Breast epithelium (tissue), 3 donors: Measurements from ENCODE around the gene CPSF3.

ENCODE experiments used
- POLR2A ChIP-seq: fragments of 450-650 bp; IDR thresholded peaks from one replicate; pipeline ENCODE4 v1.6.1; 2016; ENCODE audit warnings: antibody characterized with exemption, mild to moderate bottlenecking, moderate library complexity
- POLR2AphosphoS5 ChIP-seq, 3 donors: sonication (generic); formaldehyde crosslinking; IDR thresholded peaks; one replicate each; pipeline ENCODE4 v1.6.1; 2017; ENCODE audit warnings: antibody characterized with exemption in 3 of 3
- TF ChIP-seq, protein P1 (sequence below), 3 donors: fragments of 450-650 bp; IDR thresholded peaks; one replicate each; pipeline ENCODE4 v1.5.1; 2016 to 2017; ENCODE audit warnings: antibody characterized with exemption in 3 of 3, mild to moderate bottlenecking in 3 of 3, moderate library complexity in 3 of 3

DNA sequence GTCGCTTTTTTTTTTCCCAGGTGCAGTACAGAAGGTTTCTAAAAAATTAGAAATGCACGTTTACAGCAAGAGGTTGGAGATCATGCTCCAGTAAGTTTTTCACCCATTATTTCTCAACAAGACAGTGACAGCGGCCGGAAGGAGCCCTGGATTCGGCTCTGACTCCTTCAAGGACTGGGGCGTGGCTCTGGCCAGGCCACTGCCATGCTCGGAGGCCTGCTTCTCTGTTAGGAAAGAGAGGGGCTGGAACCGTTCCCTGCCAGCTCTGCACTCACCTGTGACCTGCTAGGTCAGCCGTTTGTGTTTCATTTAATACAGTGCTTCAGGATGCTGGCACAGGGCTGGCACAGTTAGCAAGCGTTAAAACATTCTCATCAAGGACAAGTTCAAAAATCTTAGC lies 44.2 kb downstream of the CPSF3 start:
- TF ChIP-seq, protein P1, sequence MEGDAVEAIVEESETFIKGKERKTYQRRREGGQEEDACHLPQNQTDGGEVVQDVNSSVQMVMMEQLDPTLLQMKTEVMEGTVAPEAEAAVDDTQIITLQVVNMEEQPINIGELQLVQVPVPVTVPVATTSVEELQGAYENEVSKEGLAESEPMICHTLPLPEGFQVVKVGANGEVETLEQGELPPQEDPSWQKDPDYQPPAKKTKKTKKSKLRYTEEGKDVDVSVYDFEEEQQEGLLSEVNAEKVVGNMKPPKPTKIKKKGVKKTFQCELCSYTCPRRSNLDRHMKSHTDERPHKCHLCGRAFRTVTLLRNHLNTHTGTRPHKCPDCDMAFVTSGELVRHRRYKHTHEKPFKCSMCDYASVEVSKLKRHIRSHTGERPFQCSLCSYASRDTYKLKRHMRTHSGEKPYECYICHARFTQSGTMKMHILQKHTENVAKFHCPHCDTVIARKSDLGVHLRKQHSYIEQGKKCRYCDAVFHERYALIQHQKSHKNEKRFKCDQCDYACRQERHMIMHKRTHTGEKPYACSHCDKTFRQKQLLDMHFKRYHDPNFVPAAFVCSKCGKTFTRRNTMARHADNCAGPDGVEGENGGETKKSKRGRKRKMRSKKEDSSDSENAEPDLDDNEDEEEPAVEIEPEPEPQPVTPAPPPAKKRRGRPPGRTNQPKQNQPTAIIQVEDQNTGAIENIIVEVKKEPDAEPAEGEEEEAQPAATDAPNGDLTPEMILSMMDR (IDR thresholded peaks at IDR 0.05), result no peak
- TF ChIP-seq POLR2A (no peak), POLR2AphosphoS5 (IDR thresholded peaks at IDR 0.05) (no peak)
